Neural cell (in vitro differentiated cells): ENCODE measurements around the gene NFIB. TPM values are rescaled to one million over a fixed set of nuclear protein-coding genes. Genes with fewer than 3 reads are reported as not detected.

Experiments used
- H2AFZ ChIP-seq: fragments of 200-600, 300-800 bp; sonication (generic), shearing (Covaris generic); 2 replicates; pipeline ENCODE4 v1.6.0; 2014; ENCODE audit warnings: low read depth, mild to moderate bottlenecking, antibody characterized with exemption, low read length, moderate library complexity
- H3F3A ChIP-seq: fragments of 200-600 bp; shearing (Covaris generic); 2 replicates; pipeline ENCODE4 v1.6.1; 2016; ENCODE audit warnings: mild to moderate bottlenecking, moderate library complexity, mixed read lengths, antibody characterized with exemption, low read length; ENCODE audit not compliant: insufficient read depth, poor library complexity, severe bottlenecking
- H3K27ac ChIP-seq: fragments of 200-600, 300-800 bp; sonication (generic), shearing (Covaris generic); 2 replicates; pipeline ENCODE4 v1.5.1; 2014; ENCODE audit warnings: mild to moderate bottlenecking, low read length, moderate library complexity
- H3K27me3 ChIP-seq: fragments of 300-800, 200-600 bp; sonication (generic), shearing (Covaris generic); 2 replicates; pipeline ENCODE4 v1.6.0; 2014; ENCODE audit warnings: mild to moderate bottlenecking, low read depth, low read length, moderate library complexity; ENCODE audit not compliant: insufficient read depth
- H3K36me3 ChIP-seq: fragments of 300-800, 200-600 bp; sonication (generic), shearing (Covaris generic); 2 replicates; pipeline ENCODE4 v1.5.1; 2014; ENCODE audit warnings: mild to moderate bottlenecking, antibody characterized with exemption, low read length, moderate library complexity; ENCODE audit not compliant: insufficient read depth
- H3K4me2 ChIP-seq: fragments of 300-800, 200-600 bp; sonication (generic), shearing (Covaris generic); 2 replicates; pipeline ENCODE4 v1.6.0; 2014; ENCODE audit warnings: mild to moderate bottlenecking, low read length
- H3K4me3 ChIP-seq: fragments of 300-800, 200-600 bp; sonication (generic), shearing (Covaris generic); 2 replicates; pipeline ENCODE4 v1.5.1; 2014; ENCODE audit warnings: mild to moderate bottlenecking, low read length, moderate library complexity
- H3K79me2 ChIP-seq: fragments of 200-600 bp; shearing (Covaris generic); replicated peaks from 2 replicates; pipeline ENCODE4 v1.6.0; 2014; ENCODE audit warnings: mild to moderate bottlenecking, low read length, moderate library complexity; ENCODE audit not compliant: insufficient read depth
- H3K9ac ChIP-seq: fragments of 300-800, 200-600 bp; sonication (generic), shearing (Covaris generic); 2 replicates; pipeline ENCODE4 v1.6.1; 2016; ENCODE audit warnings: mild to moderate bottlenecking, low read length, mixed read lengths
- H3K9me2 ChIP-seq: fragments of 200-600 bp; shearing (Covaris generic); 2 replicates; pipeline ENCODE4 v1.6.1; 2016; ENCODE audit warnings: mild to moderate bottlenecking, low read length, mixed read lengths; ENCODE audit not compliant: insufficient read depth
- H3K9me3 ChIP-seq: fragments of 200-600, 300-800 bp; sonication (generic), shearing (Covaris generic); 2 replicates; pipeline ENCODE4 v1.6.1; 2016; ENCODE audit warnings: mild to moderate bottlenecking, mixed run types, low read length, moderate library complexity, mixed read lengths
- H4K20me1 ChIP-seq: fragments of 200-600 bp; shearing (Covaris generic); 2 replicates; pipeline ENCODE4 v1.6.1; 2016; ENCODE audit warnings: mild to moderate bottlenecking, mixed run types; ENCODE audit not compliant: insufficient read depth
- CTCF ChIP-seq: fragments of 450-650 bp; IDR thresholded peaks from 2 replicates; pipeline ENCODE4 v1.5.1; 2014; ENCODE audit warnings: antibody characterized with exemption, mild to moderate bottlenecking, moderate library complexity; ENCODE audit not compliant: poor library complexity, severe bottlenecking
- EP300 ChIP-seq: fragments of 450-650 bp; conservative IDR thresholded peaks from 2 replicates; pipeline ENCODE4 v1.6.1; 2014; ENCODE audit warnings: antibody characterized with exemption, mild to moderate bottlenecking, moderate library complexity; ENCODE audit not compliant: poor library complexity, severe bottlenecking
- EZH2 ChIP-seq: fragments of 200-600, 300-800 bp; shearing (Covaris generic), sonication (generic); IDR thresholded peaks from 2 replicates; pipeline ENCODE4 v1.6.1; 2014; ENCODE audit warnings: antibody characterized with exemption, low read length, borderline replicate concordance, mild to moderate bottlenecking; ENCODE audit not compliant: insufficient read depth, poor library complexity, severe bottlenecking
- MXI1 ChIP-seq: fragments of 450-650 bp; conservative IDR thresholded peaks from 2 replicates; pipeline ENCODE4 v1.6.1; 2014; ENCODE audit warnings: antibody characterized with exemption, mild to moderate bottlenecking; ENCODE audit not compliant: poor library complexity, severe bottlenecking
- POLR2AphosphoS5 ChIP-seq: IDR thresholded peaks from 2 replicates; pipeline ENCODE4 v1.6.1; 2012
- RAD21 ChIP-seq: fragments of 450-650 bp; conservative IDR thresholded peaks from 2 replicates; pipeline ENCODE4 v1.6.1; 2014; ENCODE audit warnings: antibody characterized with exemption, mild to moderate bottlenecking, moderate library complexity
- SMC3 ChIP-seq: fragments of 450-650 bp; conservative IDR thresholded peaks from 2 replicates; pipeline ENCODE4 v1.6.1; 2014; ENCODE audit warnings: antibody characterized with exemption, mild to moderate bottlenecking, moderate library complexity; ENCODE audit not compliant: poor library complexity
- TAF1 ChIP-seq: IDR thresholded peaks from 2 replicates; pipeline ENCODE4 v1.6.1; 2012; ENCODE audit warnings: low read depth
- polyA plus RNA-seq: library from polyadenylated mRNA; depleted of rRNA; stranded (reverse); fragments of >200 nt; gene quantifications from 2 replicates; pipeline ENCODE4 v1.2.3, GENCODE V29; 2014
- TF ChIP-seq, protein P1 (sequence below): IDR thresholded peaks from 2 replicates; pipeline ENCODE4 v1.6.1; 2012; ENCODE audit warnings: borderline replicate concordance

NFIB gene
- polyA plus RNA-seq, 1 donor from 2014 or later = 0.73 TPM

DNA sequence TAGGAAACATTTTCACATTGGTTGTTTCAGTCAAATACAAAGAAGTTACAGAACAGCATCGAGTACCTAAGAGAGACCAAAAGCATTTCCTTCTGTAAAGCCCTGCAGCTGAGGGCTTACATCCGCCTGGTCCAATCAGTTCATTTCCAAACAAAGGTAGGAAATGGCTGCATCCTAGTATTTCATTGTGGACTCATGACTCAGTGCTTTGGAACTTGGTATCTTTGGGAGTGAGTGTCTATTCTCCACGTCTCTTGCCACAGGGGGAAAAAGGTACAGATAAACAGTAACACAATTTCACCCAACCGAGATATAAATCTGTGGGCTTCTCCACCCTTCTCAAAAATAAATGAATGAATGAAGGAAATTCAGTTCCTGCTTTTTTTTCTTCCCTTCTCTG is 75.4 kb downstream of the NFIB start:
- H2AFZ ChIP-seq = no peak overlapping the region
- H3K4me3 ChIP-seq = no peak overlapping the region
- no peaks in the 10 kb centered on the region for H3K79me2 ChIP-seq
- H3F3A ChIP-seq = no peaks in the 10 kb centered on the region
- TF ChIP-seq EP300 = no peak
- TF ChIP-seq TAF1 = no peak
- no peak for TF ChIP-seq CTCF
- TF ChIP-seq RAD21 = no peak
- TF ChIP-seq, protein P1, sequence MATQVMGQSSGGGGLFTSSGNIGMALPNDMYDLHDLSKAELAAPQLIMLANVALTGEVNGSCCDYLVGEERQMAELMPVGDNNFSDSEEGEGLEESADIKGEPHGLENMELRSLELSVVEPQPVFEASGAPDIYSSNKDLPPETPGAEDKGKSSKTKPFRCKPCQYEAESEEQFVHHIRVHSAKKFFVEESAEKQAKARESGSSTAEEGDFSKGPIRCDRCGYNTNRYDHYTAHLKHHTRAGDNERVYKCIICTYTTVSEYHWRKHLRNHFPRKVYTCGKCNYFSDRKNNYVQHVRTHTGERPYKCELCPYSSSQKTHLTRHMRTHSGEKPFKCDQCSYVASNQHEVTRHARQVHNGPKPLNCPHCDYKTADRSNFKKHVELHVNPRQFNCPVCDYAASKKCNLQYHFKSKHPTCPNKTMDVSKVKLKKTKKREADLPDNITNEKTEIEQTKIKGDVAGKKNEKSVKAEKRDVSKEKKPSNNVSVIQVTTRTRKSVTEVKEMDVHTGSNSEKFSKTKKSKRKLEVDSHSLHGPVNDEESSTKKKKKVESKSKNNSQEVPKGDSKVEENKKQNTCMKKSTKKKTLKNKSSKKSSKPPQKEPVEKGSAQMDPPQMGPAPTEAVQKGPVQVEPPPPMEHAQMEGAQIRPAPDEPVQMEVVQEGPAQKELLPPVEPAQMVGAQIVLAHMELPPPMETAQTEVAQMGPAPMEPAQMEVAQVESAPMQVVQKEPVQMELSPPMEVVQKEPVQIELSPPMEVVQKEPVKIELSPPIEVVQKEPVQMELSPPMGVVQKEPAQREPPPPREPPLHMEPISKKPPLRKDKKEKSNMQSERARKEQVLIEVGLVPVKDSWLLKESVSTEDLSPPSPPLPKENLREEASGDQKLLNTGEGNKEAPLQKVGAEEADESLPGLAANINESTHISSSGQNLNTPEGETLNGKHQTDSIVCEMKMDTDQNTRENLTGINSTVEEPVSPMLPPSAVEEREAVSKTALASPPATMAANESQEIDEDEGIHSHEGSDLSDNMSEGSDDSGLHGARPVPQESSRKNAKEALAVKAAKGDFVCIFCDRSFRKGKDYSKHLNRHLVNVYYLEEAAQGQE = no peak
- no peak for TF ChIP-seq EZH2
- TF ChIP-seq POLR2AphosphoS5 = no peak
- TF ChIP-seq MXI1 = no peak
- no peak for TF ChIP-seq SMC3
- H3K36me3 ChIP-seq = no peaks in the 10 kb centered on the region
- H3K9ac ChIP-seq = no peak overlapping the region
- no peaks in the 10 kb centered on the region for H3K9me3 ChIP-seq
- H3K27me3 ChIP-seq = no peaks in the 10 kb centered on the region
- no peak overlapping the region for H3K27ac ChIP-seq
- H3K4me2 ChIP-seq = no peak overlapping the region
- H3K9me2 ChIP-seq = no peaks in the 10 kb centered on the region
- no peaks in the 10 kb centered on the region for H4K20me1 ChIP-seq

- Histone ChIP-seq H2AFZ (no peak overlapping the region), H3K27ac (no peak overlapping the region), H3K79me2 (no peaks in the 10 kb centered on the region), H3K9me3 (no peaks in the 10 kb centered on the region), H3F3A (no peaks in the 10 kb centered on the region), H3K9ac (no peak overlapping the region), H4K20me1 (no peaks in the 10 kb centered on the region), H3K27me3 (no peaks in the 10 kb centered on the region), H3K4me3 (no peak overlapping the region), H3K4me2 (no peak overlapping the region), H3K36me3 (no peaks in the 10 kb centered on the region), H3K9me2 (no peaks in the 10 kb centered on the region)
- TF ChIP-seq MXI1 (no peak), EZH2 (no peak), EP300 (no peak), SMC3 (no peak), POLR2AphosphoS5 (no peak), CTCF (no peak), RAD21 (no peak), TAF1 (no peak)
- TF ChIP-seq, protein P1 = no peak
Observed at GRCh38 chr9:14238079-14238478, 75.9 kb downstream of the NFIB start.
